Measurements from ENCODE around the gene INSC.

INSC gene

GRCh38 chr11:15150507-15150906 is 35.8 kb downstream of the INSC start:
- DNase-seq, result no peak

DNA sequence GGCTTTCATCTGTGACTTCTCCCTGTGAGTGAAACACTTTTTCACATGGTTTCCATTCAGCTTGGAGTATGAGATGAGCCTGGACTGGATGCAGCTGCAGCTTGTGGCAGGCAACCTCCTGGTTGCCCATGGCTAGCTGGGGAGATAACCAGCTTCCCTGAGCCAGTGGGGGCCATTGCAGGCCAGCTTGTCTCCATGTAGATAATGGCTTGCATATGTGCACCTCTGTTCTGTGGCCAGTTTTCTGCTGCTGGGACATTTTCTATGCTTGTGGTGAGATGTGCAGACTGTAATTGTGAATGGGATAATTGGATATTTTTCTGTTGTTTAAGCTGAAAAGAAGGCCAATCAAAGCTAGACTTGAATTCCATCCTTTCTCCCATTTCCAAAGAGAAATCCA is 38.5 kb downstream of the INSC start:
- DNase-seq, result no peak

- no peak for DNase-seq
Measured at GRCh38 chr11:15157181-15157580, 42.5 kb downstream of the INSC start.

DNA sequence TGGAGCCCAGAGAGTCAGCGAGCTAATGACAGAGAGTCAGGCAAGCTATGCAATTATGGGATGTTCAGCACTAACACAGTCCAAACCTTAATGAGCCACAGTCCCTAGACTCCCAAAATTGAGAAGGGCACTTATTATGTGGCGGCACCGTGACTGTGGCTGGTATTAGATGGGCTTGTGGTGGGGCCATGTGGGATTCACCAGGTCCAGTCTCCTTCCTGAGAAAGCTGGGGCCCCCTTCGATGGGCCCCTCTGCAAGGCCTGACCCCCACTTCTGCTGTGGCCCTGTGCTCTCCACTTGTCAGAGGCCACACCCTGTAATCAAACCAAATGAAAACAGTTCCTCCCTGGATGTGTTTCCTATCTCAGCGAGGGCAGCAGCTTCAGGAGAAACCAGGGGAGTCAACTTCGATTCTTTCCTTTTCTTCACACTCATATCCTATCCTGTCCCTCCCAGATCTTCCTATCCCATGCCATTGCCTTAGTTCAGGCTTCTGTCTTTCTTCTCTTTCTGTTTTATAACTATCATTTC is 42.9 kb downstream of the INSC start:
- DNase-seq, result no peak

GRCh38 chr11:15158351-15159015 is 43.8 kb downstream of the INSC start:
- DNase-seq, result no peak

- no peak for DNase-seq
Measured at GRCh38 chr11:15159085-15159484, 44.4 kb downstream of the INSC start.

DNA sequence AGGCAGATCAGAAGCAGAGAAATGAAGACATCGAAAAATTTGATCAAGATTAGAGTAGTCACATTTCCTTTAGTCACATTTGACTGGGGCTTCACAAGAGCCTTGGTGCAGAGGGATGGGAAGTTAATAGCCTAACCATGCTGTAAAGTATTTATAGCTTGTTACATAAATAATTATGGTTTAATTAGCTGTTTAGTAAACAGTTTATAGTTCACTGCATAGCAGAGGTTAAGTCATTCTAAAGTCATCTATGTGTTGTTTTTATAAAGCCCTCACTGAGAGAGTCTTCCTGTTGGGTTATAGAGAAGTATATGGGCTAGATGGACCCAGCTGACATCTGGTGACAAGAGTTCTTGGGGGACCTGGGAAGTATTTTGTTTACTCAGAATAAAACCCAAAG is 47.1 kb downstream of the INSC start:
- no peak for DNase-seq

DNA sequence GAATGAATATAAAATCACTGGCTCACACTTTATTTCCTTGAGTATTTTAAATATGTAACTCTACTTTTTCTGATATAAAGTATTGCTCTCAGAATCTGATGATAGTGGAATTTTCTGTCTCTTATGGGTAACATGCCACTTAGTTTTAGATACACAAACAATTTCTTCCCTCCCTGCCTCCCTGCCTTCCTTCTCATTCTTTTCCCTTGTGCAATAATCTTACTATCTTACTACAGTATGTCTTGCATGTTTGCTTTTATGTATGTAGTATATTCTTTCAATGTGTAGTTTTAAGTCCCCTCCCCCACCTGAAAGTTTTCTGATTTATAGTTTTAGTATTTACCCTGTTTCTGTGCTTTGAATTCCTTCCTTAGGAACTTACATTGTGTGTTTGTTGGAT is 48.4 kb downstream of the INSC start:
- no peak for DNase-seq

DNA sequence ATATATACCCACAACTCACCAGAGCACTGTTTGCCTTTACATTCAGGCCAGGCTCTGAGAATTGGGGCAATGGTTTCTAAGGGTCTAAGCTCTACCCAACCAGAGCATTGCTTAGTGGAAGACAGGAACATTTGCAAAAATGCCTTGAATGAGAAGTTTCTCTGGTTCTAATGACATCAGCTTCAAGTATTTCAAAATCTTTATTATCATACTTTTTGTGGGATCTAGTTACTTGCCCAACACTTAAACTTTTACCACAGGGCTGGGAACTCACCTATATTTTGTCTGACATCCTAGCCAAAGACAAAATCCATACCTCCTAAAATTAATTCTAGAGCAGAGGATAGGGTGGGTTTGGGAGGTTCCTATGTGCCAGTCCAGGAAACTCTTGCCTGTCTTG is 51.5 kb downstream of the INSC start:
- DNase-seq, result no peak

DNA sequence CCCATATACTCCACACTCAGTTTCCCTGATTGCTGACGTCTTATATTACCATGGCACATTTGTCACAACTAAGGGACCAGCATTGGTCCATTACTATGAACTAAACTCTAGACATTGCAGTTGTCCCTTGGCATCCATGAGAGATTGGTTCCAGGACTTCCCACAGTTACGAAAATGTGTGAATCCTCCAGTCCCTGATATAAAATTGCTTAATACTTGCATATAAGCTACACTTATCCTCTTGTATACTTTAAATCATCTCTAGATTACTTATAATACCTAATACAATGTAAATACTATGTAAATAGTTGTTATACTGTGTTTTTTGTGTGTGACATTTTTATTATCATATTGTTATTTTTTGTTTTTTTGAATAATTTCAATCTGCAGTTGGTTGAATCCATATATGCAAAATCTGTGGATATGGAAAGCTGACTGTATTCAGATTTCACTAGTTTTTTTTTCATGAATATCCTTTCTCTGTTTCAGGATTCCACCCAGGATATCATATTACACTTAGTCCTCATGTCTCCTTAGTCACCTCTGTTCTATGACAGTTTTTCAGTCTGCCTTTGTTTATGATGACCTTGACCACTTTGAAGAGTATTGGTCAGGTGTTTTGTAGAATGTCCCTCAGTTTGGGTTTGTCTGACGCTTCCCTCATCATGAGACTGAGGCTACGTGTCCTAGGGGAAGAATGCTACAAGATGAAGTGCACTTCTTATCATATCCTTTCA is 55.3 kb downstream of the INSC start:
- no peak for DNase-seq

- DNase-seq, result no peak
Measured at GRCh38 chr11:15170698-15171097, 56.0 kb downstream of the INSC start.

DNA sequence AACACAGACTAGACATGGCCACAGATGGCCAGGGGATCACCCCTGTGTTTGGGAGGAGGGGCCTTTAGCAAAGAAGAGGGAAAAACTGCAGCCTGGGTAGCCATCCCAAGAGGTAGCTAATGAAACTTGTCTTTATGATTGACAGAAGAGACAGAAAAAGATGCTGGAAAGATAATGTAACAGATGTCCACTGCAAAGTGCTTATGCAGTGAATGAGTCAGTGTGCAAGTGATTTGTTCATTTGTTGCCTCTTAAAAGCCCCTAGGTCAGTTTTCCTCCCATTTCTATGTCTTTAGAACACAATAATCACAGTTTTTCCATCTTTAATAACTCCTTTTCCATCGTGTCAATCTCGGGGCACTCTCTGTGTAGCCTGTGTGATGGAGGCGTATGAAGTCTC is 57.2 kb downstream of the INSC start:
- DNase-seq, result no peak

GRCh38 chr11:15175831-15176230 is 61.1 kb downstream of the INSC start:
- no peak for DNase-seq

GRCh38 chr11:15176646-15177163 is 62.0 kb downstream of the INSC start:
- DNase-seq, result no peak

GRCh38 chr11:15177491-15177890 is 62.8 kb downstream of the INSC start:
- no peak for DNase-seq

DNA sequence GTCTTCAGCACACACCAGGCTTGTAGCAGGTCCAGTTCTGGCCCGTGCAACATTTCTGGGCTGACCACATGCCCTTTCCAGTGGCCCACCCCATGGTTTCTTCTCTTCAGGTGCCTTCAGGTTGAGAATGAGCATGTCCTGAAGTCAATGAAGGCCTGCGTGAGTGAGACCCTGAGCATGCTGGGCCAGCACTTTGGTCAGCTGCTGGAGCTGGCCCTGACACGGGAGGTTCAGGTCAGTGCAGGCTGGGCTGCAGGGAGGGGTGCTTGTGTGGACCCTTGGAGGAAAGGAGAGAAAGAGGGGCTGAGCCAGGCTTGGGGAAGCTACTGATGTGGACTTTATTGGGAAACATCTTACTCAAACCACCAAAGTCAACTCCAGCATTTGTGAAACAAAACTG is 63.5 kb downstream of the INSC start:
- no peak for DNase-seq

GRCh38 chr11:15179167-15179566 is 64.4 kb downstream of the INSC start:
- no peak for DNase-seq

DNA sequence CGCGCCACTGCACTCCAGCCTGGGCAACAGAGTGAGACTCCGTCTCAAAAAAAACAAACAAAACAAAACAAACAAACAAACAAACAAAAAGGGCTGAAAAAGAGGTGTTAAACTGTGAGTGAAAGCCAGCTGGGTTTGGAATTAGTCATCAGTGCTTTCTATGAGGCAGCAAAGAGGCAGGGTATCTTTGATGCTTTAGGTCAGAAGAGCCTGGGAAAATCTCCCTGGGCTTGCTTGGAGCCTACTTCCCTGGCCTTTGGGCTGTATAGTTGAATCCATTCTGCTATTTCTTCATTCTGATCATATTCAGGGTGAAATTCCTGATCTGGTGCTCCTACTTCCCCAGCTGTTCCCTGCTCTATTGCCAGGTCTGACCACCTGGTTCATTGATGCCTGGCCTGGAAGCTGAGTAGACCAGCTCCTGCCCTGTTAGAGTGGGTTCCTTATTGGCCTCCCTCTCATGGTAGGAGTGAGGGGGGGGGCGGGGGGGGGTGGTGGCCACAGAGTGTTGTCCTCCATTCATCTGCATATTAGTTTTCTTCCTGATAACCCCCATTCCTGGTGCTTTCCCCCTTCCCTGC is 65.6 kb downstream of the INSC start:
- DNase-seq, result no peak

- DNase-seq, result no peak
Measured at GRCh38 chr11:15182372-15182771, 67.6 kb downstream of the INSC start.

DNA sequence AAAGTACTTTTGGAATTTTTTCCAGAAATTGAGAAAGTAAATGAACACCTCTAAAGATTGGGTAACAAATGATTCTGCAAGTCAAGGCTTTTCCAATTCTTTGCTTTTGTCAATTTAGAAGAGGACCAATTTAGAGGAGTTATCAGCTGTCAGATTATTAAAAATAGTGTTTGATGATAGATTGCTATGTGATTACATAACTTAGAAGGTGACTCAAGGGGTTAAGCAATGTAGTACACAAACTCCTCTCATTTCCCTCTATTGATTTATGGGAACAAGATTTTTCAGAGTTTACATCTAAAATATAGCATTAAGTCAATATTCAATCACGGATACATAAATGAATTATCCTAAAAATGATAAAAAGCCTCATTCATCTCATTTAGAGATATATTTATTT is 70.3 kb downstream of the INSC start:
- DNase-seq, result no peak

GRCh38 chr11:15186146-15186545 is 71.4 kb downstream of the INSC start:
- no peak for DNase-seq

GRCh38 chr11:15189189-15189588 is 74.5 kb downstream of the INSC start:
- DNase-seq, result no peak

DNA sequence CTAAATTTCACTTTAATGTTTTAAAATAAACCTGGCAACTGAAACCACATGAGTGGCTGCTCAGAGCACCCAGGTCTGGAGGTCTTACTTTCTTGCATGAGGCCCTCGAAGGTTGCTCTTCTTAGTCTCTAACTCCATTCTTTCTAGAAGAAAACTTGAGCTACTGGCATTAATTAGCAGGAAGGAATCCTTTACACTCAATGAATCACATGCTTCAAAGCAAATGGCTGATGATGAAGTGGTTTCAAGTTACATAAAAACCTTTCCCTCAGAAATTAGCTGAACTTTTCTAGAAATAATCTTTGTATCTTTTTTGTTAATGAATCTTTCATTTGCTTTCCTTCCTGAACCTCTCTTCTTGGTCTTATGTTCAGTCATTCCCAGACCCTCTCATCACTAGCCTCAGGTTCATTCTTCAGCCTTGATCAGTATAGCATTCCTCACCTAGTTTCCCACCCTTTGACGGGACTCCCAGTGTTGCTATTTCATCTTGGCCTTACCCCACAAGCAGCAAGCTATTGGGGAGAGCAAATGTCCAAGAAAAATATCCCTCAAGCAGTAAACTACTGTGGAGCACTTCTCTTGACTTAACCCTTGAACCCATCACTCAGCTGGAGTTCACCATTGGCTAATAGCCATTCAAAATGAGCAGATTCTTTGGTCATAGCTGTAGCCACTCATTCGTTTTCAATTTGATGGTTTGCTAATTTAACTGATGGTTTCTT is 75.1 kb downstream of the INSC start:
- no peak for DNase-seq
